ENCODE results near the gene ARMC7.

- TF ChIP-seq, protein P1, sequence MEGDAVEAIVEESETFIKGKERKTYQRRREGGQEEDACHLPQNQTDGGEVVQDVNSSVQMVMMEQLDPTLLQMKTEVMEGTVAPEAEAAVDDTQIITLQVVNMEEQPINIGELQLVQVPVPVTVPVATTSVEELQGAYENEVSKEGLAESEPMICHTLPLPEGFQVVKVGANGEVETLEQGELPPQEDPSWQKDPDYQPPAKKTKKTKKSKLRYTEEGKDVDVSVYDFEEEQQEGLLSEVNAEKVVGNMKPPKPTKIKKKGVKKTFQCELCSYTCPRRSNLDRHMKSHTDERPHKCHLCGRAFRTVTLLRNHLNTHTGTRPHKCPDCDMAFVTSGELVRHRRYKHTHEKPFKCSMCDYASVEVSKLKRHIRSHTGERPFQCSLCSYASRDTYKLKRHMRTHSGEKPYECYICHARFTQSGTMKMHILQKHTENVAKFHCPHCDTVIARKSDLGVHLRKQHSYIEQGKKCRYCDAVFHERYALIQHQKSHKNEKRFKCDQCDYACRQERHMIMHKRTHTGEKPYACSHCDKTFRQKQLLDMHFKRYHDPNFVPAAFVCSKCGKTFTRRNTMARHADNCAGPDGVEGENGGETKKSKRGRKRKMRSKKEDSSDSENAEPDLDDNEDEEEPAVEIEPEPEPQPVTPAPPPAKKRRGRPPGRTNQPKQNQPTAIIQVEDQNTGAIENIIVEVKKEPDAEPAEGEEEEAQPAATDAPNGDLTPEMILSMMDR (IDR thresholded peaks at IDR 0.05): no peak
- TF ChIP-seq POLR2A (IDR thresholded peaks at IDR 0.05): no peak
Observed at GRCh38 chr17:75126954-75127353, 17.2 kb downstream of the ARMC7 start.

Measured in testis (tissue), 2 donors.